ENCODE results near the gene FIGLA. TPM values are rescaled to one million over a fixed set of nuclear protein-coding genes. Genes with fewer than 3 reads are reported as not detected.

The FIGLA gene
- total RNA-seq (not detected), polyA plus RNA-seq (not detected)
- long read RNA-seq, donor 1, result 0 reads
- long read RNA-seq, donor 2, result 0 reads
- long read RNA-seq, donor 3, result 0 reads
- long read RNA-seq, donor 4, result 0 reads

- no peak within 1 kb of the TSS for H3K27ac ChIP-seq (ENCODE audit: low read length)
- H3K9me3 ChIP-seq (ENCODE audit: control insufficient read depth, low read length), result no peaks in the 10 kb centered on the region
- WGBS, result 3% methylated on average over 69 of the region's 69 CpGs
- intact Hi-C loops (cut with DNase I), result loop anchor here in 2 of 4 donors (5.0 kb wide), 1 partner anchor 157 kb away; no protein-coding TSS in a partner anchor
- peaks cover 3% of the 10 kb centered on the region for H3K27me3 ChIP-seq (ENCODE audit: control insufficient read depth, insufficient read depth)
- no peaks in the 10 kb centered on the region for H3K4me1 ChIP-seq (ENCODE audit: control insufficient read depth, insufficient read depth, low read length)
- peak within 1 kb of the TSS; percentile 38 for H3K4me3 ChIP-seq (ENCODE audit: low read length)
- peak; percentile 20 to 48 for ATAC-seq
- peak in 2 of 3 donors; percentile 50 to 57 for DNase-seq
Observed at GRCh38 chr2:70790136-70790828, at the start of gene FIGLA. TSS of gene FIGLA (minus strand) at chr2:70790643. CDS start at chr2:70790638, 5 bp downstream.

- Histone ChIP-seq H3K4me3 (ENCODE audit: low read length) (no peak overlapping the region), H3K4me1 (ENCODE audit: control insufficient read depth, insufficient read depth, low read length) (no peaks in the 10 kb centered on the region), H3K9me3 (ENCODE audit: control insufficient read depth, low read length) (no peaks in the 10 kb centered on the region), H3K27ac (ENCODE audit: low read length) (no peak overlapping the region), H3K27me3 (ENCODE audit: control insufficient read depth, insufficient read depth) (no peaks in the 10 kb centered on the region)
- 75% methylated on average over 10 of the region's 10 CpGs for WGBS
- DNase-seq, result peak in 1 of 3 donors; percentile 14
- intact Hi-C loops (cut with DNase I), result no loop called here
- no peak for ATAC-seq
Observed at GRCh38 chr2:70837980-70838925, 47.8 kb upstream of the FIGLA start.

- Histone ChIP-seq H3K4me3 (ENCODE audit: low read length) (no peak within 1 kb of the TSS), H3K9me3 (ENCODE audit: control insufficient read depth, low read length) (no peaks in the 10 kb centered on the region), H3K27me3 (ENCODE audit: control insufficient read depth, insufficient read depth) (no peaks in the 10 kb centered on the region), H3K27ac (ENCODE audit: low read length) (no peak within 1 kb of the TSS), H3K4me1 (ENCODE audit: control insufficient read depth, insufficient read depth, low read length) (no peaks in the 10 kb centered on the region)
- intact Hi-C loops (cut with DNase I), result no loop called here
- ATAC-seq, result no peak
- DNase-seq, result no peak
- 92% methylated on average over 4 of the region's 4 CpGs for WGBS
Observed at GRCh38 chr2:70835643-70836042, 45.2 kb upstream of the FIGLA start, which contains the start of gene CD207. TSS of gene CD207 (minus strand) at chr2:70835816. CDS start at chr2:70835776, 40 bp downstream.

- 62% methylated on average over 4 of the region's 4 CpGs for WGBS
- H3K4me1 ChIP-seq (ENCODE audit: control insufficient read depth, insufficient read depth, low read length), result peaks cover 3% of the 10 kb centered on the region
- no peaks in the 10 kb centered on the region for H3K9me3 ChIP-seq (ENCODE audit: control insufficient read depth, low read length)
- ATAC-seq, result no peak
- intact Hi-C loops (cut with DNase I), result no loop called here
- no peaks in the 10 kb centered on the region for H3K27me3 ChIP-seq (ENCODE audit: control insufficient read depth, insufficient read depth)
- no peak overlapping the region for H3K4me3 ChIP-seq (ENCODE audit: low read length)
- H3K27ac ChIP-seq (ENCODE audit: low read length), result no peak overlapping the region
- DNase-seq, result no peak
Observed at GRCh38 chr2:70834881-70835280, 44.4 kb upstream of the FIGLA start.

- Histone ChIP-seq H3K27ac (ENCODE audit: low read length) (no peak overlapping the region), H3K9me3 (ENCODE audit: control insufficient read depth, low read length) (no peaks in the 10 kb centered on the region), H3K27me3 (ENCODE audit: control insufficient read depth, insufficient read depth) (no peaks in the 10 kb centered on the region), H3K4me1 (ENCODE audit: control insufficient read depth, insufficient read depth, low read length) (peaks cover 3% of the 10 kb centered on the region), H3K4me3 (ENCODE audit: low read length) (no peak overlapping the region)
- no peak for ATAC-seq
- intact Hi-C loops (cut with DNase I), result no loop called here
- WGBS, result 87% methylated on average over 2 of the region's 2 CpGs
- DNase-seq, result no peak
Observed at GRCh38 chr2:70834106-70834505, 43.7 kb upstream of the FIGLA start.

- WGBS, result 71% methylated on average over 1 of the region's 1 CpG
- no peak for DNase-seq
- Histone ChIP-seq H3K9me3 (ENCODE audit: control insufficient read depth, low read length) (no peaks in the 10 kb centered on the region), H3K27ac (ENCODE audit: low read length) (no peak overlapping the region), H3K4me3 (ENCODE audit: low read length) (no peak overlapping the region), H3K4me1 (ENCODE audit: control insufficient read depth, insufficient read depth, low read length) (peaks cover 3% of the 10 kb centered on the region), H3K27me3 (ENCODE audit: control insufficient read depth, insufficient read depth) (no peaks in the 10 kb centered on the region)
- ATAC-seq, result no peak
- intact Hi-C loops (cut with DNase I), result no loop called here
Observed at GRCh38 chr2:70833246-70833645, 42.8 kb upstream of the FIGLA start.

- no peak overlapping the region for H3K4me3 ChIP-seq (ENCODE audit: low read length)
- H3K9me3 ChIP-seq (ENCODE audit: control insufficient read depth, low read length), result no peaks in the 10 kb centered on the region
- ATAC-seq, result no peak
- no peaks in the 10 kb centered on the region for H3K27me3 ChIP-seq (ENCODE audit: control insufficient read depth, insufficient read depth)
- 97% methylated on average over 2 of the region's 2 CpGs for WGBS
- intact Hi-C loops (cut with DNase I), result no loop called here
- peaks cover 3% of the 10 kb centered on the region for H3K4me1 ChIP-seq (ENCODE audit: control insufficient read depth, insufficient read depth, low read length)
- no peak overlapping the region for H3K27ac ChIP-seq (ENCODE audit: low read length)
- DNase-seq, result no peak
Observed at GRCh38 chr2:70832386-70832785, 41.9 kb upstream of the FIGLA start.

GRCh38 chr2:70831861-70832260 is 41.4 kb upstream of the FIGLA start:
- Histone ChIP-seq H3K27ac (ENCODE audit: low read length) (no peak overlapping the region), H3K9me3 (ENCODE audit: control insufficient read depth, low read length) (no peaks in the 10 kb centered on the region), H3K4me1 (ENCODE audit: control insufficient read depth, insufficient read depth, low read length) (peaks cover 3% of the 10 kb centered on the region), H3K4me3 (ENCODE audit: low read length) (no peak overlapping the region), H3K27me3 (ENCODE audit: control insufficient read depth, insufficient read depth) (no peaks in the 10 kb centered on the region)
- no peak for ATAC-seq
- no peak for DNase-seq
- 63% methylated on average over 6 of the region's 6 CpGs for WGBS
- intact Hi-C loops (cut with DNase I), result no loop called here

- Histone ChIP-seq H3K27me3 (ENCODE audit: control insufficient read depth, insufficient read depth) (no peaks in the 10 kb centered on the region), H3K4me3 (ENCODE audit: low read length) (no peak overlapping the region), H3K9me3 (ENCODE audit: control insufficient read depth, low read length) (no peaks in the 10 kb centered on the region), H3K4me1 (ENCODE audit: control insufficient read depth, insufficient read depth, low read length) (peaks cover 3% of the 10 kb centered on the region), H3K27ac (ENCODE audit: low read length) (no peak overlapping the region)
- DNase-seq (peak; percentile 31 to 83 (median 64)), ATAC-seq (peak; percentile 60 to 67)
- 35% methylated on average over 5 of the region's 5 CpGs for WGBS
- intact Hi-C loops (cut with DNase I), result no loop called here
Observed at GRCh38 chr2:70830366-70830765, 39.9 kb upstream of the FIGLA start.

GRCh38 chr2:70829916-70830315 is 39.5 kb upstream of the FIGLA start:
- 60% methylated on average over 1 of the region's 1 CpG for WGBS
- intact Hi-C loops (cut with DNase I), result no loop called here
- ATAC-seq (no peak), DNase-seq (no peak)
- Histone ChIP-seq H3K4me1 (ENCODE audit: control insufficient read depth, insufficient read depth, low read length) (peaks cover 3% of the 10 kb centered on the region), H3K9me3 (ENCODE audit: control insufficient read depth, low read length) (no peaks in the 10 kb centered on the region), H3K27ac (ENCODE audit: low read length) (no peak overlapping the region), H3K4me3 (ENCODE audit: low read length) (no peak overlapping the region), H3K27me3 (ENCODE audit: control insufficient read depth, insufficient read depth) (no peaks in the 10 kb centered on the region)
